HG03108 (cell line): ENCODE data around the gene LARGE1.
A peak's percentile ranks its signal among the peaks of the same experiment; 100 is the strongest.

Experiments used
- ATAC-seq: cut with Tn5 transposase; IDR thresholded peaks from one replicate; pipeline ENCODE4 v1.9.1; 2021; ENCODE audit warnings: moderate library complexity; ENCODE audit not compliant: unreplicated experiment

The LARGE1 gene

DNA sequence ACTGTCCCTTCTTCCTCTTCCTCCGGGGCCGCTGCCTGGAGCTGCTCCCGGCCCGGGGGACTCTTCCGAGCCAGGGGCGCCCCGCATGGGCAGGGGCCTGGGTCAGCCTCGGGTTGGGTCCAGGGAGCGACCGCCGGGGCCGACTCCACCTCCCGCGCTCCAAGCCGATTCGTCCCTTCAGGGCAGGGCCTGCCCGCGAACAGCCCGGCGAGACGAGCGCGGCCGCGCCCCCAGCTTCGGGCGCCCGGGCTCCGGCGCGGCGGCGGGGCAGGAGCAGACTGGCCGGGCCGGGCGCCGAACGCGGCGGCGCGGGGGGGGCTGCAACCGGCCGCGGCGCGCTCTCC lies at the start of gene LARGE1:
TSS of gene LARGE1 (minus strand) at position 280 of the 344 bp plus-strand sequence.
- peak; percentile 10 for ATAC-seq

DNA sequence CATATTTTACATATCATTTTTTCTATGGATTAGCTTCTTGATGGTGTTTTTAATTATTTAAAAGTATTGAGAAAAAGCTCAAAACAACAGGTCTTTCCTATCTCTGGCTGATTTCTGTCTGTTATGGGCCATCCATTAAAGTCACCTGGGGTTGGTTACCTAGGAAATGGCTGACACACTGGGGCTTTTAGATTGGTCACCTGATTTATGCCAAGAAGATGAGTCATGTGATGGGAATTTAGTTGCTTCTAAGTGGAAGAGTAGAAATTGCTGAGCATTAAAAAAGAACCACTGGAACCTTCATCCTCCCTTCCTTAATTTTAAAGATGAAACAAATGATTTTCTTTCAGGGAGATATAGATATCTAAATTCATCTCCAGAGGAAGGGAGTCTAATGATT lies 48.8 kb upstream of the LARGE1 start:
- no peak for ATAC-seq

DNA sequence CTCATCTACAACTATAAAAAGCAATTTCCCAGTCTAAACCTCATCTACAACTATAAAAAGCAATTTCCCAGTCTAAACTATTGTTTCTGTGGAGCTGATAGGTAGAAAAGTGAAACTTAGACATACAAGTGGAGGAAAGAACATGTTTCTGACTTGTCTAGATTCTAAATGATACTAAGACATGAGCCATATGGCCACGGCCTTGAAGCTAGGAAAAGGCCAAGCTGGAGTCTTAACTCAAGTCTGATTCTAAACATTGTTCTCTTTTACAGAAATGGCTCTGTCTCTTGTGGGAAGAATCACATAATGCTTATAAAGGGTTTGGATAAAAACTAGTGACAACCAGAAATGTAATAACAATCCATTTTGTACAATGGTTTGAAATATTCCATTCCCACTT lies 43.8 kb upstream of the LARGE1 start:
- no peak for ATAC-seq

DNA sequence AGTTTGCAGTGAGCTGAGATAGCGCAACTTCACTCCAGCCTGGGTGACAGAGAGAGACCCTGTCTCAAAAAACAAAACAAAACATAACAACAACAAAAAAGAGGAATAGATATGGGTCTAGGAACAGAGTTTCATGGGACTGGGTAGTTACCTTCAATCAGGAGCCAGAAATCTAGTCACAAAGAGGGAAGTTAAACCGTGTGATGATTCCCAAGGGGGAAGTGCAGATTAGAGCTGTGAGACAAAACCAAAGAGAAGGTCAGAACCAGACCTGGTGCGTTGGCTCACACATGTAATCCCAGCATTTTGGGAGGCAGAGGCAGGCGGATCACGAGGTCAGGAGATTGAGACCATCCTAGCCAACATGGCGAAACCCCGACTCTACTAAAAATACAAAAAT lies 42.1 kb upstream of the LARGE1 start:
- no peak for ATAC-seq

DNA sequence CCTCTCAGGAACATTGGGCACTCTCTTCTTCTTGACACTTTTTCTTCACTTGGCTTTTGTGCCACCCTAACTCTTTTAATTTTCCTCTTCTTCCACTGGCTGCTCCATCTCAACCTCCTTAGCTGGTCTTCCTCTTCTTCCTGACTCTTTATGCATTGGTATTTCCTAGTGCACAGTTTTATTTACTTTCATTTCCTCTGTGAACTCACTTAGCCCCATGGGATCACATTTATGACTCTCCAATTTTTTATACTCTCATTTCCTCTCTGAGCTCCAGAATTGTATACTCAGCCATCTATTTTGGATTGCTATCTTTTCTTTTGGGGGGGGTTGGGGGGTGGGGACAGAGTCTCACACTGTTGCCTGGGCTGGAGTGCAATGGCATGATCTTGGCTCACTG lies 38.5 kb upstream of the LARGE1 start:
- ATAC-seq: no peak

DNA sequence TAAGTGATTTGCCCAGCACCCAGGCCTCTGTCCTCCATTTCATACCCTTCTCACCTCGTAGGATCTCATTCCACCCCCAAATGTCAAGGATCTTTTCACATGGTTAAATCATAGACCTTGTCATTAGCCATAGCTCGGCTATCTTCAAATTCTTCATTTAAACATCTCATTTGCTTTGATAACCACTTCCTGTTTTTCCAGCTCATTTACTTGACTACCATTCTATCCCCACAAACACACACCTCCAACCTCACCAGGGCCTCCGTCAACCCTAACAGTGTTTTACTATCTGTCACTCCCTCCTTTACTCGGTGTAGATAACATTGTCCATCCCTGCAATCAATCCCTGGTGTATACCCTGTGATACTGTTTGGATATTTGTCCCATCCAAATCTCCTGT lies 36.8 kb upstream of the LARGE1 start:
- ATAC-seq: no peak

DNA sequence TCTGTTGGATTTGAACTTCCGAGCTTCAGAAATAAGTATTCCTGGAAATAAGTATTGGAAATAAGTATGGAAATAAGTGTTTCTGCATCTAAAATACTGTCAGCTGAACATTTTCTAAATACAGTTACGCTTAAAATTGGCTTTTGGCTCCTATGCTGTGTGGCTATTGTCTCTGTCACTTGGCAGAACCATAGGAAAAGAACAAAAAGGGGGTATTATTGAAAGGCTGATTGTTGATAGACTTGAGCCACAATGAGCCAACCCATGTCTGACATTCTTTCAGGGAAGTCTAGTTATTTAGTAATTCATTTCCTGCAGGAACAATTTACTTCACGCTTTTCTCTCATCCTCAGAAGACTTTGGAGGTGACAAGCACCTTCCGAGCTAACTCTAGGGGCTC lies 32.5 kb upstream of the LARGE1 start:
- ATAC-seq: no peak

DNA sequence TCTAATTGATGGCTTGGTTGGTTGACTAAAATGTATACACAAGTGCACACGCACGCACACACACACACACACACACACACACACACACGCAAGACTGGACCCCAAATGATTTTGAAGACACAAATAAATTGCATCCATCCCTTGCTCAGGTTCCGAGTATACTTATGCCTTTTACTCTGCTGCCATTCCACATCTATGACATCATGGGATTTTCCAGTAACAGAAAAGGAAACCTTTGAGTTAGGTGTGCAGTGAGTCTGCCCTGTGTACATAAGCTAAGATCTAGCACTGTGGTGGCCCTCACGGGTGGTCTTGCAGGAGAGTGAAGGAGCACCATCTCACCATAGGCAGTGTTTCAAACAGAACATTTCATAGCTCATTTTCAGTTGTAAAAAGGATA lies 20.5 kb upstream of the LARGE1 start:
- no peak for ATAC-seq

DNA sequence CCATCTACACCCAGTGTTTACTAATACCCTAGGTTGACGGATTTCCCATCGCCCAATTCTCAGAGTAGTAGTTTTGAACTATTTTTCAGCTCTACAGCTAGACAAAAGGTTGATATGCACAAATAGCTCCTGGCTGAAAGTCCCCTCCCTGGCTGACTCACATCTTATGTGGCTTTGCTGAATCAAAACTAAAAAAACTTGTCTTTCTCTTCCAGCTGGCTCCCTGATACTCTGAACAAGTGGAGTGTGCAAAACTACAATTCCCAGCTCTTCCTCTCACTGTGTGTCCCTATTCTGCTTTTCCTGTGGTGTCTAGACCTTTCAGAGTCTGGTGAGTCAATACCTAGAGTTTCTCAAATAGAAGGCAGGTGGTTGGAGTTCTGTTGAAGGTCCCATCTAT lies 12.7 kb upstream of the LARGE1 start:
- ATAC-seq: no peak

DNA sequence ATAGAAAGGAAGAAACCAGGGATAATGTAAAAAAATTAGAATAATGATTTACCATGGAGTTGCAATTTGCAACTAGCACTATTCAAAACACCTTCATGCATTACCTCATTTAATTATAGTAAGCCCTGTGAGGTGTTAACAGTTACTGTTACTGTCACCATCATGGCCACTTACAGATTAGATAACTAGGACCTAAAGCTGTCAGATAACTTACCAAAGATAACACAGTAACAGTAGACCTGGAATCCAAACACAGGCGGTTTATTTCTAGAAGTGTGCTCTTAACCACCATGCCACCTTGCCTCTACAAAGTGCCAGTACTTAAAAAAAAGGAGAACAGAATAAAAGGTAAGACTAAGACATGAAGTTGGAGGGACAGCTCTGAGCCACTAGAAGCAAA lies 11.1 kb upstream of the LARGE1 start:
- ATAC-seq: no peak

DNA sequence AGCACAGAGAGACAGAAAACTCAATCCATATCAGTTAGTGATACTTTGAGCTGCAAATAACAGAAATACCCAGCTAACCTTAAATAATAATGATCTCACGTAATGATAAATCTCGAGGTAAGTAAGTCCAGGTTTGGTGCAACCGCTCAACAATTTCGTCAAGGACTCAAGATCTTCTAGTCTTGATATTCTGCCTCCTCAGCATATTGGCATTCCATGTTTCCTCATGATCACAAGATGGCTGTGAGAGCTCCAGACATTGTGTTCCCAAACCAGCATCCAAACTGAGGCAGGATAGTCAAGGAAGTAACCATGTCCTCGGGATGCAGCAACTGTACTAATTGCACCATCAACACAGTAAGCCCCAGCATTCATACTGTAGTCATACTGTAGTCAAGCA lies 7.5 kb upstream of the LARGE1 start:
- no peak for ATAC-seq

DNA sequence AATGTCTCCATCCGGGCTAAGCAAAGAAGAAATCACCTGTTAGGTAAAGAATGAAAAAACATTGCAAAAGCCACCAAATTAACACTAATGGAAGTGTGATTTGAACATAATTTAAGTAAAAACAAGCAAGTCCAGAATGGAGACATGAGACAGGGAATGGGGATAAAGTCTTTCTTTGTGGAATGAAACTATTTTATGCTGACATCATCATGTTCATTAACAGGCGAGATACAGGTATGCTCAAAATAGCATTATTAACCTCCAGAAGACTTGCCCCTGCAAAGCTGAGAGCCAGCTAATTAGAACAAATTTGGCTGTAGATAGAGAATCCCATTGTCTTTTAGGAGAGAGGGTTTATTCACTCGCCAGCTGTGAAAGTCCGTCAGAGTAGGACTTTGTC lies 4.9 kb upstream of the LARGE1 start:
- no peak for ATAC-seq

DNA sequence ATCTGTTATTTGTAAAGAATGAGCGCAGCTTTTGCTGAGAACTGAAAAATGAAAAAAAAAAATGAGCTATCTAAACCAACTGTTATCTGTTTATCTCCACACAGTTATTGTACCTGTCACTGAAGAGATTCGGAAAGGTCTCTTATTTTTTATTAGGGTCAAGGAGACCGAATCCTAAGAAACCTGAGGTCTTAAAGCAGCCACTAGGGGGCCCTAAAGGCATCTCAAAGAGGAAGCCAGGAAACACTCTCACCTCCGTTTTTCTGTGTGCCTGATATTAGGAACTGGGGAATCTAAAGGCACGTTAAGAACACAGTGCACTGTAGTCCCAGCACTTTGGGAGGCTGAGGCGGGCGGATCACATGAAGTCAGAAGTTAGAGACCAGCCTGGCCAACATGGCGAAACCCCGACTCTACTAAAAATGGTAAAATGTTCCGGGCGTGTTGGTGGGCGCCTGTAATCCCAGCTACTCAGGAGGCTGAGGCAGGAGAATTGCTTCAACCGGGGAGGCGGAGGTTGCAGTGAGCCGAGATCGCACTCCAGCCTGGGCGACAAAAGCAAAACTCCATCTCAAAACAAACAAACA lies 3.5 kb upstream of the LARGE1 start:
- ATAC-seq: no peak

DNA sequence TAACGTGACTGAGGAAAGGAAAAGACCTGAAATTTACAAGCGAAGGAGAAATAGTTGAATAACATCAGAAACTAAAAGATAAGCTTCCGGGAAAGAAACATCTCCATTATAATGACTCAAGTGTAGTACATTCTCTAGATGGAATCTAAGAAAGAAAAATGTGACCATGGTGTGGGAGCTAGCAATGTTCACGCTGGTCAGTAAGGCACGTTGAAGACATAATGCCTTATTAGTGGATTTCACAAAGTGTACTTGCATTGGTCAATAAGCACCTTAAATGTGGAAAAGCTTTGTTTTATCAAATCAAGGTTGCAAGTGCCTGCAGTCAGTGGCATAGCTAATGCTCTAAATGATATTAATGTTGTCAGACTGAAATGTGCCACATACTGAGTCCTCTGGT lies 2.8 kb upstream of the LARGE1 start:
- ATAC-seq: no peak

DNA sequence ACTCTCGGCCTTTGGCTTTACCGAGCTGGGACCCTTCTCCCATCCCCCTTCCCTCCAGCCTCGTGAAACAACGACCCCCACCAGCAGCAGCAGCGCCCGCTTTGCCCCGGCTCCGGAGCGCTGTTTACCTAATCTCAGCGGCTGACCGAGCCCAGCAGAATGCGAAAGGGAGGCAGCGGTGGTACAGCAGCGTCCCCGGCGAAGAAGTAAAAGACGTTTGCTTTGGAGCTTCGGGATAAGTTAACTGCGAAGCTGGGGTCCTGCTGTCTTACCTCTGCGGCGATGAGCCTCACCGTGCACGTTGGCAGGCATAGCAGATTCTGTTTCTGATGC lies 2.0 kb upstream of the LARGE1 start:
- no peak for ATAC-seq

DNA sequence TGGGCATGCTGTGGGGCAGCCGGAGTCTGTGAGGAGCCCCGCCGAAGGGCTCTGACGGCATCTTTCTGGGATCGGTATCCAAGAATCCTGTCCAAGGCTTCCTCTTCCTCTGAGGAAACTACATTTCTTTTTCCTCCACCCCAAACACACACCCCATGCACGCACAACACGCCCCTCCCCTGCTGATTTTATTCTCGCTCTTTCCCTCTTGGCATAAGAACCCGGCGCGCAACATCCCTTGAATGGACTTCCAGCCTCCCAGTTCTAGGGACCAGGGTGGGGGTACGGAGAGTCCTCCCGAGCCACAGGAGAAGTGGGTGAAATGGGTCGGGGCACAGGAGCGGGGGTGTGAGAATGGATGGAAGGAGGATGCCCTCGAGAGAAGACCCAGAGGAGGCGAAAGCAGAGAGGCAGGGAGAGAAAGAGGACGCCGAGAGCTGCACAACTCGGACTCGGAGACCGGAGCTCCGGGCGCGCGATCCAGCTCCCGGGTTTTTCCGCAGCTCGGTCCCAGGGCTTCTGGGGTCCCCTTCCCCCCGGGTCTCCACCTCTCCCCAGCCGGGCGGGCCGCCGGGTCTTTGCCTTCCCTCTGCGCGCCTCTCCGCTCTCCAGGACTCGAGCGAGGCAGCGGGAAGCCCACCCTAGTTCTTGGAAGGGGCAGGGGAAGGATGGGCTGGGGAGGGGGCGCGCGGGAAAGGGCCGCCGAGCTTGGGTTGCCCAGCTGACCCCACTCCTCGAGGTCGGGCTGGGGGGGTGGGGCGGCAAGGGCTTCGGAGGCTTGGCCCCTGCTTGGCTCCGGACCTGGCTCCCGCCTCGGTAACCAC lies 1.5 kb upstream of the LARGE1 start:
- ATAC-seq: no peak

DNA sequence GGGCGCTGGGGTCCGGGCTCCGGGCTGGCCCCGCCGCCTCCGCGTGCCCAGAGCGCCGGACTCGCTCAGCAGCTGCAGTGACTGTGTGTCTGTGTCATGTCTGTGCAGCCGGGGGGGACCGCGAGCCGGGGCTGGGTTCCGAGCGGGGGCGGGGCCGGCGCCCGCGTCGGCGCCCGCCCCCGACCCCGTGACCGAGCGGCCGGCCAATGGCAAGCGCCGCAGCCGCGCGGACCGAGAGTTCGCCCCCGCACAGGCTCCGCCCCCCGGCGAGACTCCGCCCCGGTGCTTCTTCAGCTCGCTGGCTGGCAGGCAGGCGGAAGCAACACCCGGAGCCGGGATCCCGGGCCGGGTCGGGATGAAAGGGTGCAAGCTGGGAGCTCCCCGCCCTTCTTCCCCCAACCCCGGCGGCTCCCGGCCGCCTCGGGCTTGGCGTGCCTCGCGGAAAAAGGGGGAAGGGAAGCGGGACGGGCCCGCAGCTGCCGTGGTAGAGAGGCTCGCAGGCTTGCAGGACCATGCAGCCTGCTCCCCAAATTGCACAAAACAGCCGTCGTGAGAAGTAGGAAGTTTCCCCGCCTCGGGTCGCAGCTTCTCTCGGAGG lies 750 bp upstream of the LARGE1 start:
- ATAC-seq: peak; percentile 65

DNA sequence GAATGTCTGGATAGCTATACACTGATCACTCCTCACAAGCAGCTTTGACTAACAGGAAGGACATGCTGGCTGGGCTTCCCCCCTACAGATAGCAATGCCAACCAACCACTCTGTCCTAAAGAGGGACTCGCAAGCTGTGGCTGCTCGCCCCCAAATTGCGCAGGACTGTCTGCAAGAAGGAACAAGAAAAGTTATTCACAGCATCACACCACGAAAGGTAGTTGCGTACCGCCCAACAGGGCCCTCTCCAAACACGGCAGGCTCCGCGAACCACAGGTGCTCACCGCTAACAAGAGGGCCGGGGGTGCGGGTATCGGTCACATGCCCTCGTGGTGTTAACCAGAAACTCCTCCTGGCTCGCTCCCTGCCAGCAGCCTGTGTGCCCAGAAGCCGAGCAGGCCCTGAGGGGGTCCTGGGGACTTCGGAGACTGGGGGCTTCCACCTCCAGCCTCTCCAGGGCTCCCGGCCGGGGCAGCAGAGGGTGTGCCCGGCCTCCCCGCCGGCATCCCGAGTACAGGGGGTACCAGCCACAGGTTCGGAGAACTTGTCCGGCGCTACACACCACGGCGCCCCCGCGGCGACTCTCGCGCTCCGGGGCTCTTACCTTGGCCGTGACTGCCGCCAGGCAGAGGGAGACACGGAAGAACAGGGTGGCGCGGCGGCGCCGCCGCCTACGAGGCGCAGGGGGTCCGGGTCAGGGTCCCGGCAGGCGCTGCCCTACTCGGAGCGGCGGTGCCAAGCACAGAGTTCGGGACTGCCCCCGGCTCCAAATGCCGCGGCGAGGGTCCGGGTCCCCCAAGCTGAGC lies 682 bp downstream of the LARGE1 start:
- ATAC-seq: peak; percentile 1

DNA sequence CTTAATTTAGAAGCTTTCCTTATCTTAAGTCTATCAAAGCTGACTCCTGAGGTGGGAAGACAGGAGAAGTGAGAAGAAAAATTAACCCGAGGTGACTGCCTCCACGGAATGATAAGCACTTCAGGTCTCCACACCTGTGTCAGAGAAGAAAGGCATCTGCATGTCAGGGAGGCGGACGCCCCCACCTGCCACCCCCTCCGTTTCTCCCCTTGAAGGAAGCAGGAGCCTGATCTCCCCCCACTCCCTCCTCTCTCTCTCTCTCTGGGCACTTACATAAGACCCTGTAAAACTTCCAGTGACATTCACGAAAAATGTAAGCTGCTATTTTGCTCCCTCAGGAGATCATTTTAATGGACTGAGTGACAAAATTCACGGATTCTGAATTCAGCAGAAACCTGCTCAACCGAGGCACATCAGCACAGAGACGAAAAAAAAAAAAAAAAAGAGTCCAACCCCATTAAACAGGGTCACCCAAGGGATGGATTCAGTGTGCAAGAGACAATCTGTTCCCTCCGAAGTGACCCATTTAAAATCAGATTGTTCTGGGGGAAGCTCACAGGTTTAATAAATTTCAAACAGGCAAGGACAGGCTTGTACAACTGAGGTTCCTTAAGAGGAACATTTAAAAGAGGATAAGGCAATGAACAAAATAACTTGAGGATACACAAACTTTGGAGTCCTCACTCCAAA lies 1.5 kb downstream of the LARGE1 start:
- ATAC-seq: no peak

DNA sequence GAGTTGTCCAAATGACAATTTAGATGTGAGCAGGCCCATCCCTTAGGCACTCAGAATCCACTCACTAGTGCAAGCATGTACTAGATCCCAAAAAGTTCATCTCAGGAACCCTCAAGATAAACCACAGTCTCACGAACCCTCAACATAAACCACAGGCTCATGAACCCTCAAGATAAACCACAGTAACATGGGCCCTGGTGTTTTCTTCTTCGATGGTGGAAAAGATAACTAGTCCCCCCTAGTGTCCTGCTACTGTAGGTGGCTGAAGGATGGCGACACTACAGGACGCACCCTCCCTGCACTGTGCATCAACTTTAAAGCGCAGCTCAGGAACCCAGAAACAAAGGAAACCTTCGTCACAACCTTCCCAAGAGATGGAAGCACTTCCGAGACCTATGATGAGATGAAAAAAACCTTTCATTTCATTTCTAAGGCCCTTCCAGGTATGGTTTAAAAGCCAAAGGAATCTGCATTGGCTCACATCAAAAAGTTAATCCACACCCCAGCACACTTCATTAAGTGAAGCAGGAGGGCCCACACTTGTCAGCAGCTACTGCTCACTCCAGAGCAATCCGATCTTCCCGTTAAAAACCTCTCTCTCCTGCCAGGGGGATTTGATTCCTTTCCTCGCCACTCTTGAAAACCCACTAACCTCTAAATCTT lies 2.4 kb downstream of the LARGE1 start:
- no peak for ATAC-seq

DNA sequence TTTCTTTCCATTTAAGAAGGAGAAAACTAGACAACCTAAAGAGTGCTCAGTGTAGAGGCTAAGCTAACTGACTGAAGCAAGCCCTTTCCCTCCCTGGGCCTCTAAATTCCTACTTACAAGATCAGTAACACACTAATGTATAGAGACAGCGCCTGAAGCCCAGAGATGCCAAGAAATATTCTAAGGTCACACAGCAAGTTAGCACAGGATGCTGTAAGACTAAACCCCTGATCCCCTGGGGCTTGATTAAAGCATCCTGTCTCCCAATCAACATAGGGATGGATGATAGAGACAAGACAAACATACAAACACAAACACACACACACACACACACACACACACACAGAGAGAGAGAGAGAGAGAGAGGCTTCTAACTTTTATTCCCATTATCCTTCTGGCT lies 5.6 kb downstream of the LARGE1 start:
- no peak for ATAC-seq
